GM19463 (cell line): Measurements from ENCODE around the gene ZNF335.
"Not testable (repeated sequence)": the region's sequence is repeated elsewhere in the genome, so short reads cannot be mapped to it uniquely, and the experiment has no call there.

ENCODE experiments used
- ATAC-seq: cut with Tn5 transposase; IDR thresholded peaks from one replicate; pipeline ENCODE4 v1.9.1; 2021; ENCODE audit warnings: mild to moderate bottlenecking, moderate library complexity; ENCODE audit not compliant: unreplicated experiment

Gene ZNF335

GRCh38 chr20:46001498-46001897 lies 29.5 kb upstream of the ZNF335 start:
- no peak for ATAC-seq

GRCh38 chr20:46000262-46000996 lies 28.4 kb upstream of the ZNF335 start:
- no peak for ATAC-seq

- no peak for ATAC-seq
These were observed 27.7 kb upstream of the ZNF335 start for GRCh38 chr20:45999557-46000261.

GRCh38 chr20:45998761-45999160 lies 26.8 kb upstream of the ZNF335 start:
- no peak for ATAC-seq

GRCh38 chr20:45998337-45998736 lies 26.3 kb upstream of the ZNF335 start:
- no peak for ATAC-seq

GRCh38 chr20:45997187-45997586 lies 25.2 kb upstream of the ZNF335 start:
- ATAC-seq = no peak

- not testable (repeated sequence) for ATAC-seq
These were observed 23.6 kb upstream of the ZNF335 start for GRCh38 chr20:45995495-45996097.

- no peak for ATAC-seq
These were observed 22.9 kb upstream of the ZNF335 start for GRCh38 chr20:45994761-45995493.

DNA sequence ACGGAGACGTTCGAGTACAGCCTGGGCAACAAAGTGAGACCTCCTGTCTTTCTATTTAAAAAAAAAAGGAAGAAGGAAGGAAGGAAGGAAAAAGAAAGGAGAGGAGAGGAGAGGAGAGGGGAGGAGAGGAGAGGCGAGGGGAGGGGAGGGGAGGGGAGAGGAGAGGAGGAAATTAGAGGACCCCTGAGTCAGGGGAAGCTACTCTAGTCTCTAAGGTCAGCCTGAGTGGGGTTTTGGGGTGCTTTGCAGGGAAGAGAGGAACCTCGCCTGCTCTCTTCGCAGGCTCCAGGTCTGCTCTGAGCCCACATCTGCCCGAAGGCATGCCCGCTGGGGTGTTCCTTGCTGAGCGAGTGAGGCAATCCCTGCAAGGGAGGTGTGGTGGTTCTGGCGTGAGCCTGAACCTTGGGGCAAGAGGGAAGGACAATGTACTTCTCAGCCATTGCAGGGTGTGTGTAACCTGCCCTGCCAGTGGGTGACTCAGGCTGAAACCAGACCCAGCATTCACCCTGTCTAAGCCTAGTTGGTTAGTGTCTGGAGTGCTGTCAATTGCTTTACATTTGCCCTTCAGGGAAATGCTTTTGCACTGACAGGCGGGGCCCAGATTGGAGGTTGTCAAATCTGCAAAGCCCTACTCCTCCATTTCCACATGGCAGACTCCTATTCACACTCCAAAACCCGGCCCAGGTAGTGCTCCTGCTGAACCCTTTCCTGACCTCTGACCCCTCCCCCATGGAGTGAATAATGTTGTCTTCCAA lies 21.4 kb upstream of the ZNF335 start:
- no peak for ATAC-seq

DNA sequence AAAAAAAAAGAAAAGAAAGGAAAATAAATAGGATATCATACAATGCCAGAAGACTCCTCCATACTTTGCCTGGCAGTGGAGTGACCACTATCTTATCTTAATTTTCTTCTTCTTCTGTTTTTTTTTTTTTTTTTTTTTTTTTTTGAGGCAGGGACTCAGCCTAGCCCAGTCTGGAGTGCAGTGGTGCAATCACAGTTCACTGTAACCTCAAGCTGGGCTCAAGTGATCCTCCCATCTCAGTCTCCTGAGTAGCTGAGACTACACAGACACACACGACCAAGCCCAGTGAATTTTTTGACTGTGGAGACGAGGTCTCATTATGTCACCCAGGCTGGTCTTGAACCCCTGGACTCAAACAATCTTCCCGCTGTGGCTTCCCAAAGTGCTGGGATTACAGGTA lies 19.6 kb upstream of the ZNF335 start:
- ATAC-seq = no peak

GRCh38 chr20:45988830-45989229 lies 16.8 kb upstream of the ZNF335 start:
- not testable (repeated sequence) for ATAC-seq

GRCh38 chr20:45987108-45987780 lies 15.2 kb upstream of the ZNF335 start:
- no peak for ATAC-seq

GRCh38 chr20:45985573-45985972 lies 13.6 kb upstream of the ZNF335 start:
- ATAC-seq = no peak

GRCh38 chr20:45983279-45983743 lies 11.3 kb upstream of the ZNF335 start:
- ATAC-seq = no peak

DNA sequence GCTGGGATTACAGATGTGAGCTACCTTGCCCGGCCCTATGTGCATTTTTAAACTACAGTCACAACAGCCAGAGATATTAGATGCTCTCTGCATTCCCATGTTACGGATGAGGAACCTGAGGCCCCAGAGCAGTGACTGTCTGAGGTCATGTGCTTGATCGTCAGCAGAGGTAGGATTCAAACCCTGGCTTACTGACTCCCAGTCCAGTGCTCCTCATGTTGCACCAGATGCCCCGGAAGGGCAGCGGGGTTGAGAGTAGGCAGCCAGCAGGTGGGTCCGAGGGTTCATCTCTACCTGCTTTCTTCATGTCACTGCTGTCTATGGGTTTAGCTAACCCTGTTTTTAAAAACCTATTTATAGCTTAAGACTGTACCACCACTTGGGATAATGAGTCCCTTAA lies 9.3 kb upstream of the ZNF335 start:
- no peak for ATAC-seq

DNA sequence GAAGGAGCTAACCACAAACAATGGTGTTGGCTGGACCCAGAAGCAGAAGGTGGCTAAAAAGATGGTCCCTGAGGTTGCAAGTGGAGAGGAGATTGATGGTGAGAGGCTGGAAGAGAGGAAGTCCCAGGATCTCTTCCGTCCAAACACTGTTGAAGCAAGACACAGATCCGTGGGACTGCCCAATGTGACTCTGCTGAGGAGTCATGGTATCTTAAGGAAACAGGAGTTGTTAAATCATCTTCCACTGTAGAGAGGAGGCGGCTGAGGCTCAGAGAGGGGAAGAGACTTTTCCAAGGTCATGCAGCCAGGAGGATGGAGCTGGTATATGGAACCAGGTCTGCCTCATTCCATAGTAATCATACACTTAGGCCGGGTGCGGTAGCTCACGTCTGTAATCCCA lies 4.1 kb upstream of the ZNF335 start:
- ATAC-seq = no peak

GRCh38 chr20:45975686-45976085 lies 3.7 kb upstream of the ZNF335 start:
- ATAC-seq = no peak

- no peak for ATAC-seq
These were observed 3.0 kb upstream of the ZNF335 start for GRCh38 chr20:45974896-45975565.

GRCh38 chr20:45972500-45973183 lies 639 bp upstream of the ZNF335 start:
- no peak for ATAC-seq
